Measurements from ENCODE around the gene TMPO.
"Not testable (repeated sequence)": the region's sequence is repeated elsewhere in the genome, so short reads cannot be mapped to it uniquely, and the experiment has no call there.

Gene TMPO

GRCh38 chr12:98515287-98516110, at the start of gene TMPO:
Gene TMPO, plus strand, starts transcription at chr12:98515590. Its CDS starts 278 bp downstream, at chr12:98515868.
- DNase-seq: peak; percentile 36

- DNase-seq: no peak
Observed at GRCh38 chr12:98465950-98466602, 49.3 kb upstream of the TMPO start.

- no peak for DNase-seq
Observed at GRCh38 chr12:98466640-98467400, 48.6 kb upstream of the TMPO start.

GRCh38 chr12:98469109-98469508, 46.3 kb upstream of the TMPO start:
- DNase-seq: no peak

- no peak for DNase-seq
Observed at GRCh38 chr12:98470469-98471082, 44.8 kb upstream of the TMPO start.

GRCh38 chr12:98471085-98471484, 44.3 kb upstream of the TMPO start:
- DNase-seq: no peak

GRCh38 chr12:98475565-98475908, 39.9 kb upstream of the TMPO start:
- DNase-seq: no peak

- DNase-seq: no peak
Observed at GRCh38 chr12:98478606-98479005, 36.8 kb upstream of the TMPO start.

GRCh38 chr12:98483621-98484503, 31.5 kb upstream of the TMPO start:
- DNase-seq: no peak

GRCh38 chr12:98485792-98486340, 29.5 kb upstream of the TMPO start:
- DNase-seq: no peak

GRCh38 chr12:98488416-98488815, 27.0 kb upstream of the TMPO start:
- DNase-seq: not testable (repeated sequence)

GRCh38 chr12:98489176-98489575, 26.2 kb upstream of the TMPO start:
- DNase-seq: no peak

- no peak for DNase-seq
Observed at GRCh38 chr12:98490501-98491453, 24.6 kb upstream of the TMPO start.

- DNase-seq: no peak
Observed at GRCh38 chr12:98492580-98493140, 22.7 kb upstream of the TMPO start.

- not testable (repeated sequence) for DNase-seq
Observed at GRCh38 chr12:98501266-98501629, 14.1 kb upstream of the TMPO start.

GRCh38 chr12:98503342-98503591, 12.1 kb upstream of the TMPO start:
- DNase-seq: no peak

GRCh38 chr12:98503592-98504367, 11.6 kb upstream of the TMPO start:
- DNase-seq: peak; percentile 59

- no peak for DNase-seq
Observed at GRCh38 chr12:98504368-98504617, 11.1 kb upstream of the TMPO start.

GRCh38 chr12:98509063-98509462, 6.3 kb upstream of the TMPO start:
- DNase-seq: no peak

- DNase-seq: not testable (repeated sequence)
Observed at GRCh38 chr12:98511806-98512205, 3.6 kb upstream of the TMPO start.

Data from cortex of kidney (tissue), 1 donor.